ENCODE measurements around the gene C1QL1. TPM values are rescaled to one million over a fixed set of nuclear protein-coding genes. Genes with fewer than 3 reads are reported as not detected.

Gene C1QL1
- total RNA-seq, 6 experiments from 2014 or later = 0.19 to 0.36 (median 0.25) TPM; not detected in 1

DNA sequence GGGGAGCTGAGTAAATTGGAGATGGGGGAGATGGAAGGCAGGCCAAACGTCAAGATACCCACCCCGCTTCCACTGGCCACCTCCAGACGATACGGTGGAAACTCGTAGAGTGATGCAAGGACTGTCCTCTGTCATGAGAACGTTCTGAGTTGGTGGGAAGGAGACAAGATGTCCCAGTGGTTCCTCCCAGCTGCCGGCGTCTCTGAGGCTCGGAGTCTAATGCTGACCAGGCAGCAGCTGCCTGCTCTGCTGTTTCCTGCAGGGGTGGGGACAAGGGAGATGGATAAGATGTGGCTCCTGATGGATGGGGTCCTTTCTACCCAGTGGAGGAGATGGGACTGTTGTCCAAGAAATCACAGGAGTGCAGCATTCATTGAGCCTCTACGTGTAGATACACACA, 28.2 kb upstream of the C1QL1 start:
- no peaks in the 10 kb centered on the region for H3K36me3 Mint-ChIP-seq (ENCODE audit: low read depth)
- peaks cover 9% of the 10 kb centered on the region for H3K9me3 Mint-ChIP-seq
- H3K4me3 Mint-ChIP-seq = no peak overlapping the region
- H3K4me1 Mint-ChIP-seq (ENCODE audit: low read depth) = no peaks in the 10 kb centered on the region
- TF ChIP-seq, protein P1, sequence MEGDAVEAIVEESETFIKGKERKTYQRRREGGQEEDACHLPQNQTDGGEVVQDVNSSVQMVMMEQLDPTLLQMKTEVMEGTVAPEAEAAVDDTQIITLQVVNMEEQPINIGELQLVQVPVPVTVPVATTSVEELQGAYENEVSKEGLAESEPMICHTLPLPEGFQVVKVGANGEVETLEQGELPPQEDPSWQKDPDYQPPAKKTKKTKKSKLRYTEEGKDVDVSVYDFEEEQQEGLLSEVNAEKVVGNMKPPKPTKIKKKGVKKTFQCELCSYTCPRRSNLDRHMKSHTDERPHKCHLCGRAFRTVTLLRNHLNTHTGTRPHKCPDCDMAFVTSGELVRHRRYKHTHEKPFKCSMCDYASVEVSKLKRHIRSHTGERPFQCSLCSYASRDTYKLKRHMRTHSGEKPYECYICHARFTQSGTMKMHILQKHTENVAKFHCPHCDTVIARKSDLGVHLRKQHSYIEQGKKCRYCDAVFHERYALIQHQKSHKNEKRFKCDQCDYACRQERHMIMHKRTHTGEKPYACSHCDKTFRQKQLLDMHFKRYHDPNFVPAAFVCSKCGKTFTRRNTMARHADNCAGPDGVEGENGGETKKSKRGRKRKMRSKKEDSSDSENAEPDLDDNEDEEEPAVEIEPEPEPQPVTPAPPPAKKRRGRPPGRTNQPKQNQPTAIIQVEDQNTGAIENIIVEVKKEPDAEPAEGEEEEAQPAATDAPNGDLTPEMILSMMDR (IDR thresholded peaks at IDR 0.05) = no peak
- DNase-seq = no peak
- peaks cover 27% of the 10 kb centered on the region for H3K27me3 Mint-ChIP-seq (ENCODE audit: insufficient read depth)
- H3K27ac Mint-ChIP-seq = no peak overlapping the region

DNA sequence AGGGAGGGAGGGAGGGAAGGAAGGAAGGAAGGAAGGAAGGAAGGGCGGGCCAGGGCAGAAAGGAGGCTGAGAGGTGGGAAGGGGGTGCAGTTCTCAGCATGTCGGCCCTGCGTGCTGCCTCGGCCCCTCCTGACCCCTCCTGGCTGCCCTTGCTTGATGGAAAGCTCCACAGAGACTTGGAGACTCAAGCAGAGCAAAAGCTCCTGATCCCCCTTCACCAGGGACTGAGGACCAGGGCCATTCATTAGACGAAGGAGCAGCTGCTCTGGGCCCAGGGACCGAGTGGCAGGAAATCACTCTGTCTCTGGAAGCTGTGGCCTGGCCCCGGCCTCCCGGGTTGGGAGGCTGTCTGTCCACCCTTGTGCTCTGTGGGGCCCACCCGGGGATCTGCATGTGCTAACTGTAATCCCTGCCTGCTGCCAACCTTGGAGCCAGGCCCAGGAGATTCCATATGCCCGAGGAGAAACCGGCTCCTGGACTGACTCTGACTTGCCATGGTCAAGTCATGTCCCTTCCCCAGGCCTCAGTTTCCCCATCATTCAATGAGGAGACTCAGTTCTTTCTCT, 27.4 kb upstream of the C1QL1 start:
- TF ChIP-seq, protein P1 (IDR thresholded peaks at IDR 0.05) = no peak
- DNase-seq = no peak
- H3K36me3 Mint-ChIP-seq (ENCODE audit: low read depth) = no peaks in the 10 kb centered on the region
- H3K4me3 Mint-ChIP-seq = no peak overlapping the region
- H3K9me3 Mint-ChIP-seq = peaks cover 9% of the 10 kb centered on the region
- no peaks in the 10 kb centered on the region for H3K4me1 Mint-ChIP-seq (ENCODE audit: low read depth)
- H3K27ac Mint-ChIP-seq = no peak overlapping the region
- peaks cover 29% of the 10 kb centered on the region for H3K27me3 Mint-ChIP-seq (ENCODE audit: insufficient read depth)

GRCh38 chr17:44992242-44992939, 24.3 kb upstream of the C1QL1 start:
- peaks cover 41% of the 10 kb centered on the region for H3K27me3 Mint-ChIP-seq (ENCODE audit: insufficient read depth)

GRCh38 chr17:44990994-44991393, 22.9 kb upstream of the C1QL1 start:
- H3K4me3 Mint-ChIP-seq = no peak overlapping the region
- TF ChIP-seq, protein P1 (IDR thresholded peaks at IDR 0.05) = no peak
- DNase-seq = no peak
- no peaks in the 10 kb centered on the region for H3K9me3 Mint-ChIP-seq
- no peaks in the 10 kb centered on the region for H3K4me1 Mint-ChIP-seq (ENCODE audit: low read depth)
- H3K36me3 Mint-ChIP-seq (ENCODE audit: low read depth) = no peaks in the 10 kb centered on the region
- peaks cover 37% of the 10 kb centered on the region for H3K27me3 Mint-ChIP-seq (ENCODE audit: insufficient read depth)
- no peak overlapping the region for H3K27ac Mint-ChIP-seq

More at GRCh38 chr17:44992242-44992939, 24.3 kb upstream of the C1QL1 start:
- Mint-ChIP-seq H3K9me3 (no peaks in the 10 kb centered on the region), H3K27ac (no peak overlapping the region), H3K4me3 (no peak overlapping the region), H3K4me1 (ENCODE audit: low read depth) (no peaks in the 10 kb centered on the region), H3K36me3 (ENCODE audit: low read depth) (no peaks in the 10 kb centered on the region)
- TF ChIP-seq, protein P1 (IDR thresholded peaks at IDR 0.05) = no peak
- DNase-seq = no peak

DNA sequence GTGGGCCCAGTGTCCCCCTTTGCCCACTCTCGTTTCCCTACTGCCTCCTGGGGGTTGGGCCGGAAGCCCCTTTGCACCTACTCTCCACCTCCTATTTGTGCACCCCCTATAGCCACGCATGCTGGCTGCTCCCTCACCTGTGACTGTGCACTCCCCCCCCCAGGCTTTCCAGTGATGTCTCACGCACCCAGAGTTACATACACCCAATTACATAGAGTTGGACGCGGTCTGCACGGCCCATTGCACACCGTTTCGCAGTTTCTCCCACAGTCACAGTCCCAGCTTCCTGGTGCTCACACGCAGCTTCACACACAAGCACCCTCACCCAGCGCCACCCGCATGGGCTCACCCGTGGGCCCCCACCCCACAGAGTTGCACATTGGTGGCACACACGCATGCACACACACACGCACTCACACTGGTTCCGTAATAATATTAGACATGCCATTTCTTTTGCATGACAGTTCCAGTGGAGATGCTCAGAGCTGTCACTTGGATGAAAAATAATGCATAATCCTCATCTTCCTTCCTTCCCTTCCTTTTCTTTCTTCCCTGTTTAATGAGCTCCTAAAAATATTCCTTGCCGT, 21.5 kb upstream of the C1QL1 start:
- Mint-ChIP-seq H3K9me3 (no peaks in the 10 kb centered on the region), H3K27ac (no peak overlapping the region), H3K36me3 (ENCODE audit: low read depth) (no peaks in the 10 kb centered on the region), H3K4me1 (ENCODE audit: low read depth) (no peaks in the 10 kb centered on the region), H3K4me3 (no peak overlapping the region), H3K27me3 (ENCODE audit: insufficient read depth) (peaks cover 34% of the 10 kb centered on the region)
- TF ChIP-seq, protein P1 (IDR thresholded peaks at IDR 0.05) = no peak
- DNase-seq = no peak
